ENCODE results near the gene KRTCAP3. TPM values are rescaled to one million over a fixed set of nuclear protein-coding genes. Genes with fewer than 3 reads are reported as not detected.

KRTCAP3 gene
- total and polyA plus RNA-seq, 2 of the 4 experiments (the other 2 are of a cell fraction) = 1.5 TPM; not detected in 1

- CTCF ChIA-PET = no interaction called here
Observed at GRCh38 chr2:27400348-27401135, 41.6 kb upstream of the KRTCAP3 start.

More at GRCh38 chr2:27400348-27401135, 41.6 kb upstream of the KRTCAP3 start:
- H2BK5ac ChIP-seq (ENCODE audit: low read depth, low read length, poor library complexity, severe bottlenecking) = no peak overlapping the region
- dilution Hi-C loops (cut with HindIII; ENCODE audit: low sequenced_read_pairs, unreplicated experiment) = no loop called here
- H3K4ac ChIP-seq (ENCODE audit: low read depth, low read length) = no peak overlapping the region
- in situ Hi-C loops (cut with MboI; ENCODE audit: low sequenced_read_pairs) = no loop called here
- ATAC-seq (ENCODE audit: low read depth) (peak; percentile 21; the same call in 1 of the 2 replicates), DNase-seq (no peak)
- no peaks in the 10 kb centered on the region for H3K9me1 ChIP-seq (ENCODE audit: insufficient read depth, low read length)
- H3K18ac ChIP-seq (ENCODE audit: low read depth, low read length) = no peak overlapping the region
- H4K5ac ChIP-seq (ENCODE audit: low read depth, low read length) = no peak overlapping the region
- no peak overlapping the region for H3K14ac ChIP-seq (replicated peaks; ENCODE audit: low read depth, low read length)
- POLR2A ChIA-PET (ENCODE audit: unreplicated experiment) = no interaction called here
- H2BK120ac ChIP-seq (ENCODE audit: low read depth, low read length) = no peak overlapping the region
- no peak overlapping the region for H3K56ac ChIP-seq (ENCODE audit: extremely low read depth, insufficient read depth, low read length)
- H4K20me1 ChIP-seq (ENCODE audit: insufficient read depth, low read length) = peaks cover 44% of the 10 kb centered on the region
- H2AK5ac ChIP-seq (ENCODE audit: low read depth, low read length) = no peak overlapping the region
- H2BK15ac ChIP-seq (ENCODE audit: low read depth, low read length) = no peak overlapping the region
- H3K4me2 ChIP-seq (ENCODE audit: low read depth, low read length) = no peak overlapping the region
- H3K79me1 ChIP-seq (ENCODE audit: low read depth in 1 of 2, low read length in 2 of 2) = peaks cover 9 to 37% of the 10 kb centered on the region in 2 experiments
- H4K91ac ChIP-seq (ENCODE audit: insufficient read depth, low read depth, low read length) = no peak overlapping the region
- no peak overlapping the region for H3K9ac ChIP-seq (ENCODE audit: low read depth, low read length)
- no peaks in the 10 kb centered on the region for H3K4me1 ChIP-seq (ENCODE audit: control insufficient read depth, insufficient read depth, low read length)
- H3K23ac ChIP-seq (ENCODE audit: low read depth, low read length) = no peak overlapping the region
- no peak overlapping the region for H2AFZ ChIP-seq (replicated peaks; ENCODE audit: low read length, poor library complexity)
- no peaks in the 10 kb centered on the region for H3K27me3 ChIP-seq (ENCODE audit: control insufficient read depth, insufficient read depth, low read length)
- TF ChIP-seq BHLHE40 (IDR thresholded peaks at IDR 0.05; ENCODE audit: low read depth, low read length) = no peak
- no peak for TF ChIP-seq RFX5 (IDR thresholded peaks at IDR 0.05; ENCODE audit: low read depth, low read length)
- TF ChIP-seq POLR2A (IDR thresholded peaks at IDR 0.05; ENCODE audit: low read depth, low read length) = no peak
- TF ChIP-seq RAD21 (IDR thresholded peaks at IDR 0.05; ENCODE audit: low read length) = no peak
- TF ChIP-seq USF2 (IDR thresholded peaks at IDR 0.05; ENCODE audit: low read depth, low read length) = no peak
- no peak overlapping the region for H2BK20ac ChIP-seq (ENCODE audit: low read depth, low read length)
- no CpG with 5 or more reads among the region's 2 CpGs for WGBS, 2 experiments (ENCODE audit: extremely low coverage in 2 of 2, insufficient read length in 1 of 2)
- no TSS peak for BruUV-seq (replicated peaks)
- H3K4me3 ChIP-seq (ENCODE audit: insufficient read depth, low read depth, low read length) = no peak overlapping the region
- no peak overlapping the region for H2AK9ac ChIP-seq (replicated peaks; ENCODE audit: low read depth, low read length, poor library complexity)
- H3K36me3 ChIP-seq (ENCODE audit: control insufficient read depth, insufficient read depth, low read length) = peaks cover 5% of the 10 kb centered on the region; the same call in 1 of the 2 replicates
- no peak overlapping the region for H4K8ac ChIP-seq (ENCODE audit: low read depth in 2 of 2, low read length in 2 of 2)
- intact Hi-C loops (cut with micrococcal nuclease) = loop anchor here (10.0 kb wide), 1 partner anchor 224 kb away; the partner anchor contains the start of genes CCDC121 and GPN1
- H3K9me3 ChIP-seq (ENCODE audit: control insufficient read depth, insufficient read depth, low read length) = no peaks in the 10 kb centered on the region
- no peak overlapping the region for H3K27ac ChIP-seq (ENCODE audit: insufficient read depth, low read length)

Data from IMR-90 (cell line).